Keratinocyte (primary cell): ENCODE results near the gene CDADC1. TPM values are rescaled to one million over a fixed set of nuclear protein-coding genes. Genes with fewer than 3 reads are reported as not detected.

Experiments used
- DNase-seq: peaks from one replicate; pipeline ENCODE4 v3.0.0-alpha.2; 2011; ENCODE audit warnings: low read depth, missing footprints, low spot score
- FAIRE-seq: peaks from 2 replicates; lab custom pipeline; 2011; peaks lifted over from hg19 to GRCh38; lab: Jason Lieb, UNC
- H2AFZ ChIP-seq: 2 replicates; pipeline ENCODE4 v1.6.0; 2012; ENCODE audit warnings: low read length, control low read depth, inconsistent platforms; ENCODE audit not compliant: control insufficient read depth
- H3K27ac ChIP-seq: 2 replicates; pipeline ENCODE4 v1.5.1; 2011; ENCODE audit warnings: low read length; ENCODE audit not compliant: control insufficient read depth, insufficient read depth
- H3K27me3 ChIP-seq: 3 replicates; pipeline ENCODE4 v1.6.0; 2011; ENCODE audit warnings: low read length; ENCODE audit not compliant: control insufficient read depth, insufficient read depth; ENCODE audit errors: extremely low read depth
- H3K36me3 ChIP-seq, 2 experiments: 2 replicates in 1 of 2; 3 replicates in 1 of 2; pipeline ENCODE4 v1.5.1; 2011; ENCODE audit warnings: low read length in 2 of 2, mild to moderate bottlenecking in 1 of 2; ENCODE audit not compliant: control insufficient read depth in 2 of 2, insufficient read depth in 2 of 2; ENCODE audit errors: extremely low read depth in 1 of 2
- H3K4me1 ChIP-seq: 3 replicates; pipeline ENCODE4 v1.5.1; 2011; ENCODE audit warnings: low read length; ENCODE audit not compliant: control insufficient read depth, insufficient read depth; ENCODE audit errors: extremely low read depth
- H3K4me2 ChIP-seq: 3 replicates; pipeline ENCODE4 v1.6.0; 2011; ENCODE audit warnings: low read depth, low read length; ENCODE audit not compliant: control insufficient read depth, insufficient read depth; ENCODE audit errors: extremely low read depth
- H3K4me3 ChIP-seq, 3 experiments: fragments of 200-600 bp in 1 of 3; sonication (generic) in 1 of 3; 2 replicates in 2 of 3; 3 replicates in 1 of 3; pipeline ENCODE4 v1.5.1; 2011 to 2016; ENCODE audit warnings: low read length in 3 of 3, mild to moderate bottlenecking in 3 of 3, control low read depth in 2 of 3, inconsistent platforms in 1 of 3, low read depth in 1 of 3, mixed read lengths in 1 of 3, mixed run types in 1 of 3, moderate library complexity in 1 of 3; ENCODE audit not compliant: control insufficient read depth in 2 of 3, insufficient read depth in 2 of 3; ENCODE audit errors: extremely low read depth in 1 of 3
- H3K79me2 ChIP-seq: 2 replicates; pipeline ENCODE4 v1.6.0; 2012; ENCODE audit warnings: low read length; ENCODE audit not compliant: control insufficient read depth, insufficient read depth
- H3K9ac ChIP-seq: 3 replicates; pipeline ENCODE4 v1.6.0; 2011; ENCODE audit warnings: low read length; ENCODE audit not compliant: control insufficient read depth, insufficient read depth; ENCODE audit errors: extremely low read depth
- H3K9me1 ChIP-seq: 3 replicates; pipeline ENCODE4 v1.6.0; 2011; ENCODE audit warnings: low read length; ENCODE audit not compliant: control insufficient read depth, insufficient read depth; ENCODE audit errors: extremely low read depth
- H3K9me3 ChIP-seq: 2 replicates; pipeline ENCODE4 v1.5.1; 2012; ENCODE audit warnings: low read depth, low read length; ENCODE audit not compliant: control insufficient read depth
- H4K20me1 ChIP-seq: 3 replicates; pipeline ENCODE4 v1.6.0; 2011; ENCODE audit warnings: low read length; ENCODE audit not compliant: control insufficient read depth, insufficient read depth; ENCODE audit errors: extremely low read depth
- EZH2 ChIP-seq: IDR thresholded peaks from one replicate; pipeline ENCODE4 v1.6.1; 2012; ENCODE audit warnings: inconsistent platforms, mild to moderate bottlenecking, low read length, moderate library complexity
- dilution Hi-C: fragments of 300-500 bp; cut with MboI; formaldehyde crosslinking; loops from one replicate; pipeline ENCODE4 v1.7.0; 2020; ENCODE audit warnings: low sequenced_read_pairs; ENCODE audit not compliant: extremely low pct_ligation_motif_present
- polyA plus RNA-seq, 5 experiments: library from polyadenylated mRNA; depleted of rRNA in 3 of 5; stranded (reverse) in 3 of 5; stranded (forward) in 1 of 5; unstranded in 1 of 5; fragments of >200 nt; gene quantifications; 1 replicate in 1 of 5; 2 replicates in 3 of 5; 3 replicates in 1 of 5; pipeline versions ENCODE4 v1.2.1 to v1.2.3, GENCODE V29; 2011 to 2012; ENCODE audit warnings: missing spikeins in 2 of 5, low read depth in 1 of 5, low replicate concordance in 1 of 5
- TF ChIP-seq, protein P1 (sequence below), 3 experiments: IDR thresholded peaks in 1 of 3; conservative IDR thresholded peaks in 1 of 3; optimal IDR thresholded peaks in 1 of 3; 2 replicates in 2 of 3; 3 replicates in 1 of 3; pipeline versions ENCODE3 to v1.5.1; 2011; ENCODE audit warnings: low read length in 3 of 3, mild to moderate bottlenecking in 3 of 3, moderate library complexity in 2 of 3, control low read depth in 1 of 3, inconsistent platforms in 1 of 3; ENCODE audit not compliant: insufficient read depth in 2 of 3; ENCODE audit errors: extremely low read depth in 1 of 3

CDADC1 gene
- polyA plus RNA-seq, 1 donor (not counting 4 experiments of a cell fraction or from before 2014, with no cell fraction given) = 3.8 TPM

DNA sequence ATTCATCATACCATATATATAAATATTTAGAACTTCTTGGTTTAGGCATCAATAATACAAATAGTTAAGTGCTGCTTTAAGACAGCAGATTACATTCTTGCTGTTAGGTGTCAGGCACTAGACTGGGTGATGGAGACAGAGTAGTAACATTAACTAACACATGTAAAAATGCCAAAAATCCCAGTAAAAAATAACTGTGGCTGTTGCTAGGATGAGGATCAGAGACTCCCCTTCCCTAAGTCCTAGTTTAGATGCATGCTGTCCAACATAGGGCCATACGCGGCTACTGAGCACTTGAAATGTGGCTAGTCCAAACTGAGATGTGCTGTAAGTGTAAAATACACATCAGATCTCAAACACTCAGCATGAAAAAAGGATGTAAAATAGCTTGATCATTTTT lies 94.7 kb downstream of the CDADC1 start:
- no peak for DNase-seq
- Histone ChIP-seq H3K9me3 (no peaks in the 10 kb centered on the region), H3K27ac (no peak overlapping the region), H3K4me1 (no peaks in the 10 kb centered on the region), H3K4me3 (no peak overlapping the region), H3K9me1 (no peaks in the 10 kb centered on the region), H3K27me3 (no peaks in the 10 kb centered on the region), H3K4me2 (no peak overlapping the region), H4K20me1 (no peaks in the 10 kb centered on the region), H2AFZ (no peak overlapping the region), H3K79me2 (no peaks in the 10 kb centered on the region), H3K36me3 (no peaks in the 10 kb centered on the region), H3K9ac (no peak overlapping the region)
- dilution Hi-C loops = no loop called here
- TF ChIP-seq, protein P1, sequence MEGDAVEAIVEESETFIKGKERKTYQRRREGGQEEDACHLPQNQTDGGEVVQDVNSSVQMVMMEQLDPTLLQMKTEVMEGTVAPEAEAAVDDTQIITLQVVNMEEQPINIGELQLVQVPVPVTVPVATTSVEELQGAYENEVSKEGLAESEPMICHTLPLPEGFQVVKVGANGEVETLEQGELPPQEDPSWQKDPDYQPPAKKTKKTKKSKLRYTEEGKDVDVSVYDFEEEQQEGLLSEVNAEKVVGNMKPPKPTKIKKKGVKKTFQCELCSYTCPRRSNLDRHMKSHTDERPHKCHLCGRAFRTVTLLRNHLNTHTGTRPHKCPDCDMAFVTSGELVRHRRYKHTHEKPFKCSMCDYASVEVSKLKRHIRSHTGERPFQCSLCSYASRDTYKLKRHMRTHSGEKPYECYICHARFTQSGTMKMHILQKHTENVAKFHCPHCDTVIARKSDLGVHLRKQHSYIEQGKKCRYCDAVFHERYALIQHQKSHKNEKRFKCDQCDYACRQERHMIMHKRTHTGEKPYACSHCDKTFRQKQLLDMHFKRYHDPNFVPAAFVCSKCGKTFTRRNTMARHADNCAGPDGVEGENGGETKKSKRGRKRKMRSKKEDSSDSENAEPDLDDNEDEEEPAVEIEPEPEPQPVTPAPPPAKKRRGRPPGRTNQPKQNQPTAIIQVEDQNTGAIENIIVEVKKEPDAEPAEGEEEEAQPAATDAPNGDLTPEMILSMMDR (optimal IDR thresholded peaks at IDR 0.05 in 1 of 3, IDR thresholded peaks at IDR 0.05 in 1 of 3, conservative IDR thresholded peaks at IDR 0.05 in 1 of 3; ENCODE audit: extremely low read depth in 1 of 3, insufficient read depth in 2 of 3, low read length in 3 of 3) = no peak
- no peak for TF ChIP-seq EZH2
- FAIRE-seq = no peak

Other genes with a start within 250 kb of the CDADC1 start
- not detected in 3 replicates for gene MLNR, start 27.6 kb upstream of the CDADC1 start, polyA plus RNA-seq
- gene CAB39L, start 196.1 kb downstream of the CDADC1 start, polyA plus RNA-seq = 8.0 to 10.1 TPM (median 8.6 TPM) in 3 replicates
- gene SETDB2, start 196.3 kb downstream of the CDADC1 start, polyA plus RNA-seq = 2.5 to 5.6 TPM (median 3.4 TPM) in 3 replicates
- gene PHF11, start 248.0 kb downstream of the CDADC1 start, polyA plus RNA-seq = 18.0 to 32.9 TPM (median 20.0 TPM) in 3 replicates